ENCODE results near the gene OTOP2.

- no peak for TF ChIP-seq SP1 (IDR thresholded peaks at IDR 0.05)
- TF ChIP-seq SUZ12 (IDR thresholded peaks at IDR 0.05): no peak
- TF ChIP-seq NFRKB (IDR thresholded peaks at IDR 0.05): no peak
- TF ChIP-seq ELF4 (IDR thresholded peaks at IDR 0.05): no peak
- no peak for TF ChIP-seq FOXM1 (IDR thresholded peaks at IDR 0.05; ENCODE audit: borderline replicate concordance)
These were observed 2.3 kb upstream of the OTOP2 start for GRCh38 chr17:74921769-74922168.
